HFF-Myc (cell line): ENCODE measurements around the gene CHST1.

ENCODE experiments used
- DNase-seq: peaks from one replicate; pipeline ENCODE4 v3.0.0-alpha.2; 2011; ENCODE audit warnings: low read depth; ENCODE audit errors: extremely low read depth
- H3K4me3 ChIP-seq: replicated peaks from 2 replicates; pipeline ENCODE4 v1.5.1; 2011; ENCODE audit warnings: low read depth, mild to moderate bottlenecking, control low read depth, low read length
- CTCF ChIP-seq: IDR thresholded peaks from 2 replicates; pipeline ENCODE4 v1.5.1; 2012; ENCODE audit warnings: mild to moderate bottlenecking, low read depth, low read length, control low read depth; ENCODE audit errors: missing control alignments

The CHST1 gene

GRCh38 chr11:45606514-45607281 is 58.7 kb downstream of the CHST1 start:
- H3K4me3 ChIP-seq = no peak overlapping the region
- no peak for TF ChIP-seq CTCF
- no peak for DNase-seq

GRCh38 chr11:45605051-45605450 is 60.4 kb downstream of the CHST1 start:
- H3K4me3 ChIP-seq = no peak overlapping the region
- TF ChIP-seq CTCF = no peak
- DNase-seq = no peak

GRCh38 chr11:45603946-45604682 is 61.3 kb downstream of the CHST1 start:
- H3K4me3 ChIP-seq = no peak overlapping the region
- no peak for DNase-seq
- no peak for TF ChIP-seq CTCF

GRCh38 chr11:45599161-45599943 is 66.1 kb downstream of the CHST1 start:
- no peak for DNase-seq
- no peak for TF ChIP-seq CTCF

More at GRCh38 chr11:45599161-45599943, 66.1 kb downstream of the CHST1 start:
- no peak overlapping the region for H3K4me3 ChIP-seq
